HG02840 (cell line): ENCODE measurements around the gene ZGLP1.

Experiments used
- ATAC-seq: cut with Tn5 transposase; IDR thresholded peaks from one replicate; pipeline ENCODE4 v1.9.1; 2021; ENCODE audit warnings: mild to moderate bottlenecking, moderate library complexity, moderate number of reproducible peaks; ENCODE audit not compliant: unreplicated experiment, low FRiP score

ZGLP1 gene

GRCh38 chr19:10295847-10296591 lies 13.6 kb downstream of the ZGLP1 start:
- ATAC-seq, result no peak

GRCh38 chr19:10295305-10295846 lies 14.2 kb downstream of the ZGLP1 start:
- ATAC-seq, result no peak

DNA sequence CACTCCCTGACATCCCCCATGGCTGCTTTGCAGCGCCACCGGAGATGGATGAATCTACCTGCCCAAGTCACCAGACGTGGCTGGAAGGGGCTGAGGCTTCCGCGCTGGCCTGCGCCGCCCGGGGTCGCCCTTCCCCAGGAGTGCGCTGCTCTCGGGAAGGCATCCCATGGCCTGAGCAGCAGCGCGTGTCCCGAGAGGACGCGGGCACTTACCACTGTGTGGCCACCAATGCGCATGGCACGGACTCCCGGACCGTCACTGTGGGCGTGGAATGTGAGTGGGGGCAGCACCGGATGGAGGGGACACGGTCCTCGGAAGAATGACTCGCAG lies 15.3 kb downstream of the ZGLP1 start:
- ATAC-seq, result no peak

DNA sequence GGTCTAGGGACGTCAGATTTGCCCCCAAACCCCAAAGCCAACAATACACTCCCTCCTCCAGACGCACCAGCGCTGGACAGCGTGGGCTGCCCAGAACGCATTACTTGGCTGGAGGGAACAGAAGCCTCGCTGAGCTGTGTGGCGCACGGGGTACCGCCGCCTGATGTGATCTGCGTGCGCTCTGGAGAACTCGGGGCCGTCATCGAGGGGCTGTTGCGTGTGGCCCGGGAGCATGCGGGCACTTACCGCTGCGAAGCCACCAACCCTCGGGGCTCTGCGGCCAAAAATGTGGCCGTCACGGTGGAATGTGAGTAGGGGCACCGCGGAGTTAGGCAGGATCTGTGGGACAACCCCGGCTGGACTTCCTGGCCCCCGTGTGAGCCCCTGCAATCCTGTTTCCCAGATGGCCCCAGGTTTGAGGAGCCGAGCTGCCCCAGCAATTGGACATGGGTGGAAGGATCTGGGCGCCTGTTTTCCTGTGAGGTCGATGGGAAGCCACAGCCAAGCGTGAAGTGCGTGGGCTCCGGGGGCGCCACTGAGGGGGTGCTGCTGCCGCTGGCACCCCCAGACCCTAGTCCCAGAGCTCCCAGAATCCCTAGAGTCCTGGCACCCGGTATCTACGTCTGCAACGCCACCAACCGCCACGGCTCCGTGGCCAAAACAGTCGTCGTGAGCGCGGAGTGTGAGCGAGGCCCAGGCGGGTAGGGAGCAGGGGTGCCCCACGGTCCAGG lies 15.8 kb downstream of the ZGLP1 start:
- ATAC-seq, result no peak

DNA sequence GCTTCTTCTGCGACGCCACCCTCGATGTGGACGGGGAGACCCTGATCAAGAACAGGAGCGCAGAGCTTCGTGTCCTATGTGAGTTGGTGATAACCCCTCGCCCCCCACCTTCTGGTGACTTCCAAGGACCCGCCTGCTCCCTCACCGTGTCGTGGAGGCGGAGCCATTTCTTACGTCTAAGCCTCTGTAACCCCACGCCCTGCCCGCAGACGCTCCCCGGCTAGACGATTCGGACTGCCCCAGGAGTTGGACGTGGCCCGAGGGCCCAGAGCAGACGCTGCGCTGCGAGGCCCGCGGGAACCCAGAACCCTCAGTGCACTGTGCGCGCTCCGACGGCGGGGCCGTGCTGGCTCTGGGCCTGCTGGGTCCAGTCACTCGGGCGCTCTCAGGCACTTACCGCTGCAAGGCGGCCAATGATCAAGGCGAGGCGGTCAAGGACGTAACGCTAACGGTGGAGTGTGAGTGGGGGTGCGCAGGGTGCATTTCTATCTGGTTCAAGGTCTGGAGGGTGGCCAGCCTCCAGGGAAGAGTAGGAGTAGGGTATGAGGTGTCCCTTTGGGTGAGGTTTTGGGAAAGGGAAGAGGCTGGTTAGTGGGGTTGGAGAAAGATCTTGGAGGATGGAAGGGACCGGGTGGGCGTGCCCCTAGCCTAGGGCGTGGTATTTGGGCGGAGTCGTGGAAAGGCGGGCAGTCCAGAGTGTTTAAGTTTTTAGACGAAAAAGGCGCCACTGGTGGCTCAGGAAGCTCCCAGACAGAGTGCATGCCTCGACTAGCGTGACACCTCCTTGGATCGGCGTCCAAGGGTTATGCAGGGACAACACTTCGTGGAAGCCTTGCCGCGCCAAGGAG lies 16.6 kb downstream of the ZGLP1 start:
- no peak for ATAC-seq

GRCh38 chr19:10292206-10292788 lies 17.3 kb downstream of the ZGLP1 start:
- ATAC-seq, result no peak

DNA sequence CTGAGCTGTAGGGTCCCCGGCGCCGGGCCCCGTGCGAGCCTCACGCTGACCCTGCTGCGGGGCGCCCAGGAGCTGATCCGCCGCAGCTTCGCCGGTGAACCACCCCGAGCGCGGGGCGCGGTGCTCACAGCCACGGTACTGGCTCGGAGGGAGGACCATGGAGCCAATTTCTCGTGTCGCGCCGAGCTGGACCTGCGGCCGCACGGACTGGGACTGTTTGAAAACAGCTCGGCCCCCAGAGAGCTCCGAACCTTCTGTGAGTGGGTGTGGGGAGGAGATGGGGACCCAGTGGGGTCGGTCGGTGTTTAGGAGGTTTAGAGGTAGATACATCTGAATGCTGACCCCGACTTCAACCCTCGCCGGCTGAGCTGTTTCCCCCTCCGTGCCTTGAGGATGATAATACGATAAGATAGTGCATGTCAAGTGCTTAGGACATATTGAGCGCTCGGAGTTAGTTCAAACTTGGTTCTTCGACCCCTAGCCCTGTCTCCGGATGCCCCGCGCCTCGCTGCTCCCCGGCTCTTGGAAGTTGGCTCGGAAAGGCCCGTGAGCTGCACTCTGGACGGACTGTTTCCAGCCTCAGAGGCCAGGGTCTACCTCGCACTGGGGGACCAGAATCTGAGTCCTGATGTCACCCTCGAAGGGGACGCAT lies 17.9 kb downstream of the ZGLP1 start:
- ATAC-seq, result no peak

- ATAC-seq, result no peak
Observed at GRCh38 chr19:10290876-10291553, 18.6 kb downstream of the ZGLP1 start.

DNA sequence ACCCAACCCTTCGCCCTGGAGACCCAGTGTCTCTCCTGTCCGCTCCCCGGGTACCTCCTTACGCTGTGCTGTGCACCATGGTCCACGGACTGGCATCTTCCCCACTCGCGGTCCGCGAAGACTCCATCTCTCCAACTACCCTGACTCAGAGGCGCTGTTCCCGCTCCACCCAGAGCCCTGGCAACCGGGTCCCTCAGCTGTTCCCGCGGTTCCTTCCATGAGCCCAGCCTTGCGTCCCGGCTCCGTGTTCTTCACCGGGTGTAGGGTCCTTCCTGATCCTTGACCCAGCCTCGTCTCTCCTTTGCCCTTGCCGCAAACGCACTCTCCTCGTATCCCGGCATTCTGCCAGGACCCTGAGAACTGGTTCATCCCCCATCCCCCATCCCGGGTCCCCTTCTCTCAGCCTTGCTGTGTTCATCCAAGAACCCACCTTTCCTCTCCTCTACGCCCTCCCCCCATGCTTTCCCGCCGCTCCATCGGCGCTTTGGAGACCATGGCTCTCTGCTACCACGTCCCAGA lies 19.2 kb downstream of the ZGLP1 start:
- no peak for ATAC-seq

- no peak for ATAC-seq
Observed at GRCh38 chr19:10289836-10290356, 19.7 kb downstream of the ZGLP1 start, which contains the start of gene ICAM5. Gene ICAM5, plus strand, starts transcription at chr19:10289952. Its CDS starts 92 bp downstream, at chr19:10290044.

GRCh38 chr19:10289167-10289835 lies 20.3 kb downstream of the ZGLP1 start:
- no peak for ATAC-seq

DNA sequence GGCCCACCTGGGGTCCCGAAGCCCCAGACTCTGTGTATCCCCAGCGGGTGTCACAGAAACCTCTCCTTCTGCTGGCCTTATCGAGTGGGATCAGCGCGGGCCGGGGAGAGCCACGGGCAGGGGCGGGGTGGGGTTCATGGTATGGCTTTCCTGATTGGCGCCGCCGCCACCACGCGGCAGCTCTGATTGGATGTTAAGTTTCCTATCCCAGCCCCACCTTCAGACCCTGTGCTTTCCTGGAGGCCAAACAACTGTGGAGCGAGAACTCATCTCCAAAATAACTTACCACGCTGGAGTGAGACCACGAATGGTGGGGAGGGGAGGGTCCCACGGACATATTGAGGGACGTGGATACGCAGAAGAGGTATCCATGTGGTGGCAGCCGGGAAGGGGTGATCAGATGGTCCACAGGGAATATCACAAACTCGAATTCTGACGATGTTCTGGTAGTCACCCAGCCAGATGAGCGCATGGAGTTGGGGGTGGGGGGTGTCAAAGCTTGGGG lies 20.9 kb downstream of the ZGLP1 start:
- no peak for ATAC-seq

GRCh38 chr19:10286803-10287737 lies 22.5 kb downstream of the ZGLP1 start, which contains the start of gene ICAM4:
Gene ICAM4, plus strand, starts transcription at chr19:10286955. Its CDS starts 58 bp downstream, at chr19:10287013.
- ATAC-seq, result no peak

DNA sequence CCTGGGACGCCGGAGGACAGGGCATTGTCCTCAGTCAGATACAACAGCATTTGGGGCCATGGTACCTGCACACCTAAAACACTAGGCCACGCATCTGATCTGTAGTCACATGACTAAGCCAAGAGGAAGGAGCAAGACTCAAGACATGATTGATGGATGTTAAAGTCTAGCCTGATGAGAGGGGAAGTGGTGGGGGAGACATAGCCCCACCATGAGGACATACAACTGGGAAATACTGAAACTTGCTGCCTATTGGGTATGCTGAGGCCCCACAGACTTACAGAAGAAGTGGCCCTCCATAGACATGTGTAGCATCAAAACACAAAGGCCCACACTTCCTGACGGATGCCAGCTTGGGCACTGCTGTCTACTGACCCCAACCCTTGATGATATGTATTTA lies 24.2 kb downstream of the ZGLP1 start:
- no peak for ATAC-seq

GRCh38 chr19:10284960-10285278 lies 24.7 kb downstream of the ZGLP1 start:
- no peak for ATAC-seq

- ATAC-seq, result no peak
Observed at GRCh38 chr19:10284065-10284959, 25.3 kb downstream of the ZGLP1 start.
